ENCODE data around the gene ARHGEF17.

DNA sequence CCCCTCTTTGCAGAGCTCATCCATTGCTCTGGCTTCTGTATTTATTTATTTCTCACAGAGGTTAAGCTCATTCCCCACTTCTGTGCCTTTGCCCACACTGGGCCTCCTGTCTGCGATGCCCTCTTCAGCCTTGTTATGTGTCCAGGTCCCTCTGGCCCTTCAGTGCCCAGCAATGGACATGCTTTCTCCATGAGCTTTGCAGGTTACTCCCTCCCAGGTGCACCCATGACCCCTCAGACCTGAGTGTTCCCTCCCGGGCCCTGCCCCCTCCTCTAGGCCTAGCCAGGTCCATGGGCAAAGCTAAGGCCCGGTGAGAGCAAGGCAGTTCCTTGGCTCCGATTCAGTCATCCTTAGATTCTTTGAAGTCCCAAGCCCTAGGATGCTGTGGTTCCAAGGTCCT lies 17.5 kb upstream of the ARHGEF17 start:
- TF ChIP-seq EZH2 (IDR thresholded peaks at IDR 0.05; ENCODE audit: borderline replicate concordance, low read length), result no peak
- TF ChIP-seq CTCF (conservative IDR thresholded peaks at IDR 0.05 in 1 of 2, IDR thresholded peaks at IDR 0.05 in 1 of 2; ENCODE audit: extremely low read depth in 1 of 2, insufficient read depth in 1 of 2, low read depth in 1 of 2, low read length in 2 of 2), result no peak

Measured in mammary epithelial cell (primary cell).